ENCODE results near the gene TBC1D3B.

DNA sequence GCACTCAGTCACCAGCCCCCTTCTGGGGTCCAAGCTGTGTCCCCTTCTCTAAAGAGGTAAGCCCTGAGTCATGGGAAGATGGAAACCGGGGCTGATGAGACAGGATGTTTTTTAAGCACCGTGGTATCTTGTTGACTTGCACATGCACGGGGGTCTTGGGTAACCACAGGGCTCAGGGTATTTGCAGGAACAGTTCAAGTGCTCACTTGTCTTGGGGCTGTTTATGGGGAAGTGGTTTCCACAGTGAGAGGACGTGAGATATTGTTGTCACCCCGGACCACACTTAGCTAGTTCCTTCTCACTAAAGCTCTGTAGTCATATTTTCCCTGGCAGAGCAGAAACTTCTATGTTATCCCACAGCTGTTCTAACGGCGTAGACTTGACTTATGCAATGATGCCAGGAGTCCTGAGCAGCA, 12.5 kb upstream of the TBC1D3B start:
- TF ChIP-seq, protein P1, sequence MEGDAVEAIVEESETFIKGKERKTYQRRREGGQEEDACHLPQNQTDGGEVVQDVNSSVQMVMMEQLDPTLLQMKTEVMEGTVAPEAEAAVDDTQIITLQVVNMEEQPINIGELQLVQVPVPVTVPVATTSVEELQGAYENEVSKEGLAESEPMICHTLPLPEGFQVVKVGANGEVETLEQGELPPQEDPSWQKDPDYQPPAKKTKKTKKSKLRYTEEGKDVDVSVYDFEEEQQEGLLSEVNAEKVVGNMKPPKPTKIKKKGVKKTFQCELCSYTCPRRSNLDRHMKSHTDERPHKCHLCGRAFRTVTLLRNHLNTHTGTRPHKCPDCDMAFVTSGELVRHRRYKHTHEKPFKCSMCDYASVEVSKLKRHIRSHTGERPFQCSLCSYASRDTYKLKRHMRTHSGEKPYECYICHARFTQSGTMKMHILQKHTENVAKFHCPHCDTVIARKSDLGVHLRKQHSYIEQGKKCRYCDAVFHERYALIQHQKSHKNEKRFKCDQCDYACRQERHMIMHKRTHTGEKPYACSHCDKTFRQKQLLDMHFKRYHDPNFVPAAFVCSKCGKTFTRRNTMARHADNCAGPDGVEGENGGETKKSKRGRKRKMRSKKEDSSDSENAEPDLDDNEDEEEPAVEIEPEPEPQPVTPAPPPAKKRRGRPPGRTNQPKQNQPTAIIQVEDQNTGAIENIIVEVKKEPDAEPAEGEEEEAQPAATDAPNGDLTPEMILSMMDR (IDR thresholded peaks at IDR 0.05; ENCODE audit: borderline replicate concordance, extremely low read depth, low read length, poor library complexity, severe bottlenecking) = no peak
- no peak for TF ChIP-seq EZH2 (IDR thresholded peaks at IDR 0.05; ENCODE audit: borderline replicate concordance, low read depth, low read length, severe bottlenecking)

Measured in DND-41 (cell line).